HG02840 (cell line): Measurements from ENCODE around the gene KLHL29.

Source experiments
- ATAC-seq: cut with Tn5 transposase; IDR thresholded peaks from one replicate; pipeline ENCODE4 v1.9.1; 2021; ENCODE audit warnings: mild to moderate bottlenecking, moderate library complexity, moderate number of reproducible peaks; ENCODE audit not compliant: unreplicated experiment, low FRiP score

The KLHL29 gene

DNA sequence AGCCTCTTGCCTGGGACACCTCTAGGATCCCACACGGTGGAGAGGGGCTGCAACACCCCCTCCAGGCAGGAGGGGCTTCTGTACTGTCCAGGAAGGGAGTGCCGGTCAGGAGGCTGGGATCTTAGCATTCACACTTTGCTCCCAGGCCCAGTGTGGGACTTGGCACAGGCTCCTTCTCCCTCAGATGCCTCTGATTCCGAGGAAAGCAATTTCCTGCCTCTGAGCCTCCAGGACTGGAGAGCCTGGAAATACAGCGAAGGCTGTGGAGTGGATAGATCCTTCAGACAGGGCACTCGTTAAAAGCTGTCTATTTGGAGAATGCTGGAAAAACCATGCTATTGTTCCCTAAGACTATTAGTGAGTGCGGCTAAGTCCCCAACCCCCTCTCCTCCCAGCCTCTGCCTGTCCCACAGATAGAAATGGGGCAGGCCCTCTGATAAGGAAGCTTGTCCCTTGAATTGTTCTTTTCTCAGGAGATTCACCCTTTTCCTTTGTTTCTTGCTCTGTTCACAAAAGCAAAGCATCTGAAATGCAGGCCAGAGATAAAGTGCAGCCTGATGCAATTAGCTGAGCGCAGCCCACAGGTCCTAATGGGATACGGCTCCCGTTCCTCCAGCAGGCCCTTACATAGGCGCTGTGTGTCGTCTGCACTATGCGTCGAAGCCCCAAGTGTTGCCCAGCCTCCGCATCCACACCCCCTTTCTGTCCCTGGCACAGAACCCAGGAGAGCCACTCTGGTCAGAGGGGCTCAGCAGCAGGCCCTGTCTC lies 252.2 kb downstream of the KLHL29 start:
- no peak for ATAC-seq

GRCh38 chr2:23639406-23639982 lies 254.5 kb downstream of the KLHL29 start:
- ATAC-seq, result no peak

DNA sequence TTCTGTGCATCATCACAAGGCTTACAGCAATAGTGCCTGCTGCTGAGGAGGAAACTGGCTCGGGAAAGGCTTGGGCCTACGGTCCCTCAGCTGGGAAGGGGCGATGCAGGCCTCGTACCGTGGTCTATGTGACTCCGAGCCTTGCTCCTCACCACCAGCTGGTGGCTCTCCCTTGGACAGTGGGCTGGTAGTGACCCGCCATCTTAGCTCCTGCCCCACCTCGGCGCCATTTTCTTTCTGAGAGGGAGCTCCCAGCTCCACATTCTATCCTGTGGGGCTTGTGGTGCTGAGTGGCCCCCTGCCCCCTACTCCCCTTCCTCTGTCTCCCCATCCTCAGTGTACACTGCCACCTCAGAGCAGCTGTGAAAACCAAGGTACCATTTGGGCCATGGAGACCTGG lies 255.7 kb downstream of the KLHL29 start:
- ATAC-seq, result no peak

DNA sequence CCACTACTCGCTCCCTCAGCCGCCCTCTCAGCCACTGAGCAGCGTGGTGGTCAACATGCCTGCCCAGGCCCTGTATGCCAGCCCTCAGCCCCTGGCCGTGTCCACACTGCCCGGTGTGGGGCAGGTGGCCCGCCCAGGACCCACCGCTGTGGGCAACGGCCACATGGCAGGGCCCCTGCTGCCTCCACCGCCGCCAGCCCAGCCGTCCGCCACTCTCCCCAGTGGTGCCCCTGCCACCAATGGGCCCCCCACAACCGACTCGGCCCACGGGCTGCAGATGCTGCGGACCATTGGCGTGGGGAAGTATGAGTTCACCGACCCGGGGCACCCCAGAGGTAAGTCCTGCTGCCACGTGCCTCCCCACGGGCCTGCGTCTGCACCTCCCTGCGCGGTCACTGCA lies 257.5 kb downstream of the KLHL29 start:
- no peak for ATAC-seq

DNA sequence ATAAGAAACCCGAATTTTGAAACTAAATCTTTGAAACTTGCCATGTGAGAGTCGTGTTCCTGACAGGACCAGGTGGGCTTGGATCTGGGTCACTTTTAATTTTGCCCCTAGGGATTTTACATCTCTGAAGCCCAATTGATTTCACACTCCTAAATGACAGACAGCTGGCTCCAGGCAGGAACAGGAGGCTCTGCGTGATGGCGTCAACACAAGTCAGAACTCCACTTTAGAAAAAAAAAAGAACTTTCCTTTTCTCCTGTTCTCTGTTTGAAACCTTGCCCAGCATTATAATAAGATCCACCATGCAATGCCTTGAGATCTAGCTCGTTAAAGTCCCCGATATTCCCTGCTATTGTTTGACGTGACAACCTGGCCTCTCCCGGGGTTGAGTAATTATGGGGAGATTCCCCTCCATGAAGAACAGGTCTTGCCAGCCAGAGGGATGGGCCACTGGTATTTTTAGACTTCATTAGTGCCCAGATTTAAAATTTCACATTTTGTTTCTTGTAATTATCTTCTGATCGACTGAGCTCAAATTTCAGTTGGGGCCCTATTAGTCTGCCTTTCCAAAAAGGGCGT lies 260.3 kb downstream of the KLHL29 start:
- ATAC-seq, result no peak

- no peak for ATAC-seq
These were observed 262.6 kb downstream of the KLHL29 start for GRCh38 chr2:23647563-23647962.

- ATAC-seq, result no peak
These were observed 264.3 kb downstream of the KLHL29 start for GRCh38 chr2:23649303-23649702.

- no peak for ATAC-seq
These were observed 264.8 kb downstream of the KLHL29 start for GRCh38 chr2:23649819-23650218.

GRCh38 chr2:23651187-23652080 lies 266.5 kb downstream of the KLHL29 start:
- ATAC-seq, result no peak

GRCh38 chr2:23653326-23653725 lies 268.3 kb downstream of the KLHL29 start:
- no peak for ATAC-seq

DNA sequence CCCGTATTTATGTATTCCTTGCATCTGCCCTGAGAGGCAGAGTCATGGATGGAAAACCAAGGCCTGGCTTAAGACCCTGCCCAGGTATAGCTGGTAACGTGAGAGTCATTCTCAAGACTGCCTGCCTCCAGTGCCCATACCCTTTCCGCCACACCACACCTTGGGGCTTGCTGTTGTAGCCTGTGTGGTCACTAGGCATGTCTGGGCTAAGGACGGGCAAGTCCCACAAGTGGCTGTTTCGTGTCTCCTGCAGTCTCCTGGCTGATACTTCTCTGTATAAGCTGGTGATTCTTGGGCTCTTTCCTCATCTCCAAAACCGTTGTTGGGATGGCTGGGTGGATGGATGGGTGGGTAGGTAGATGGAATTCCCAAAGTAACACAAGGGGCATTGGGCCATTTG lies 269.8 kb downstream of the KLHL29 start:
- ATAC-seq, result no peak

- no peak for ATAC-seq
These were observed 271.1 kb downstream of the KLHL29 start for GRCh38 chr2:23655934-23656596.

- ATAC-seq, result no peak
These were observed 271.6 kb downstream of the KLHL29 start for GRCh38 chr2:23656597-23656973.

- ATAC-seq, result no peak
These were observed 272.4 kb downstream of the KLHL29 start for GRCh38 chr2:23657371-23657770.

GRCh38 chr2:23657934-23658333 lies 273.0 kb downstream of the KLHL29 start:
- ATAC-seq, result no peak

- no peak for ATAC-seq
These were observed 273.5 kb downstream of the KLHL29 start for GRCh38 chr2:23658466-23658942.

- ATAC-seq, result no peak
These were observed 274.3 kb downstream of the KLHL29 start for GRCh38 chr2:23659328-23659727.

- no peak for ATAC-seq
These were observed 274.8 kb downstream of the KLHL29 start for GRCh38 chr2:23659773-23660172.

DNA sequence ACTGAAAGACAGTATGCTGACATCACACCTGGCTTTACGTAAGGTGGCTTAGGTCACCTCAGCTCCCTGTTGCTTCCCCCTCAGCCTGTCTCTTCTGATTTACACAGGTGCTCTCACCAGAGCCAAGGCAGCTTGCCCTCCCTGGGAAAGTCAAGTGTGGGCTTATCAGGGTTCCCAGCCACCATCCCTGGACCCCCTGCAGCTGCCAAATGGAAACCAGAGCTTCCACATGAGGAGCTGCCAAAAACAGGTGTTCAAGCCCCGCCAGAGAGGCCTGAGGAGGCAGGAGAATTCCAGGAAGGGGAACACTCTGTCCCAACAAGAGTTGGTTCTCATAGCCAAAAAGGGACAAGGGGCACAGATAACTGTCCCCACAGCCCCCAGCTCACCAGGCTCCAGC lies 275.3 kb downstream of the KLHL29 start:
- no peak for ATAC-seq

DNA sequence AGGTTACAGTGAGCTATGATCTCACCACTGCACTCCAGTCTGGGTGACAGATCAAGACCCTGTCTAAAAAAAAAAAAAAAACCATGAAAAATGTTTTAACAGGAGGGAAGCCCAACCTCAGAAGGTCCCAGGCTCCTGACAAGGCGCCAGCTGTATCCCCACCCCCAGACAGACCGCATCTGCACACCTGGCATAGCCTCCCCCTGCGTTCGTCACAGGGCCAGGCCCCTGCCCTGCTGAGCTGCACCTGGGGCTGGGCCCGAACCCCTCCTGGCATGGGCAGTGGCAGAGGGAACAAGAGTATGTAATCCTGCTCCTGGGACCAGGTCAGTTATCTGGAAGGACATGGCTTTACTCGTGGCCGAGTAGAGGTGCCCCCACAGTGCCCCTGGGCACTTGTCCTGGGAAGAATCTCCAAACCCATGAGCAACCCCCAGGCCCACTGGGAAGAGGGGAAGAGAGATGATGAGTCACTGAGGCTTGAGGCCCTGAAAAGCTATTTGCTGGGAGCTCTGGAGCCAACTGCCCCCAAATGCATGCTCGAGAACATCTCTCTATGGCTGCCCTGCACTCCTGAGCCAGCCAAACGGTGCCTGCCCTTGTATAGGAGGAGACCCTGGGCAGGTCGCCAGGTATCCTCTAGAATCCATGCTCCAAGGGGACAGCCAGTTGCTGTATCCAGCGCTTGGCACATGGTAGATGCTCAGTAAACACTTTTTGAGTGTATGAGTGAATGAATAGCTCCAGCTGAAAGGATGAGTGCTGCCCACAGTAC lies 276.5 kb downstream of the KLHL29 start:
- no peak for ATAC-seq
